ENCODE data around the gene ADARB2.

ADARB2 gene

GRCh38 chr10:1595726-1596125 lies 141.6 kb downstream of the ADARB2 start:
- no peak for DNase-seq (ENCODE audit: low spot score)

- no peak for DNase-seq (ENCODE audit: low spot score)
Observed at GRCh38 chr10:1595242-1595600, 142.1 kb downstream of the ADARB2 start.

GRCh38 chr10:1594372-1595241 lies 142.7 kb downstream of the ADARB2 start:
- DNase-seq (ENCODE audit: low spot score), result no peak

GRCh38 chr10:1591742-1592141 lies 145.6 kb downstream of the ADARB2 start:
- DNase-seq (ENCODE audit: low spot score), result no peak

- DNase-seq (ENCODE audit: low spot score), result no peak
Observed at GRCh38 chr10:1591045-1591444, 146.3 kb downstream of the ADARB2 start.

- no peak for DNase-seq (ENCODE audit: low spot score)
Observed at GRCh38 chr10:1589257-1589656, 148.1 kb downstream of the ADARB2 start.

- no peak for DNase-seq (ENCODE audit: low spot score)
Observed at GRCh38 chr10:1582739-1583138, 154.6 kb downstream of the ADARB2 start.

- no peak for DNase-seq (ENCODE audit: low spot score)
Observed at GRCh38 chr10:1581189-1581588, 156.1 kb downstream of the ADARB2 start.

GRCh38 chr10:1579671-1580070 lies 157.7 kb downstream of the ADARB2 start:
- DNase-seq (ENCODE audit: low spot score), result no peak

- DNase-seq (ENCODE audit: low spot score), result no peak
Observed at GRCh38 chr10:1579141-1579491, 158.2 kb downstream of the ADARB2 start.

- no peak for DNase-seq (ENCODE audit: low spot score)
Observed at GRCh38 chr10:1578392-1579140, 158.8 kb downstream of the ADARB2 start.

GRCh38 chr10:1577945-1578344 lies 159.4 kb downstream of the ADARB2 start:
- DNase-seq (ENCODE audit: low spot score), result no peak

- no peak for DNase-seq (ENCODE audit: low spot score)
Observed at GRCh38 chr10:1577373-1577770, 160.0 kb downstream of the ADARB2 start.

- no peak for DNase-seq (ENCODE audit: low spot score)
Observed at GRCh38 chr10:1576467-1577372, 160.6 kb downstream of the ADARB2 start.

GRCh38 chr10:1575481-1576244 lies 161.7 kb downstream of the ADARB2 start:
- no peak for DNase-seq (ENCODE audit: low spot score)

- DNase-seq (ENCODE audit: low spot score), result no peak
Observed at GRCh38 chr10:1574719-1575118, 162.6 kb downstream of the ADARB2 start.

GRCh38 chr10:1573981-1574380 lies 163.3 kb downstream of the ADARB2 start:
- no peak for DNase-seq (ENCODE audit: low spot score)

- no peak for DNase-seq (ENCODE audit: low spot score)
Observed at GRCh38 chr10:1573334-1573969, 163.9 kb downstream of the ADARB2 start.

GRCh38 chr10:1572519-1573333 lies 164.6 kb downstream of the ADARB2 start:
- no peak for DNase-seq (ENCODE audit: low spot score)

- DNase-seq (ENCODE audit: low spot score), result no peak
Observed at GRCh38 chr10:1571587-1572237, 165.6 kb downstream of the ADARB2 start.

Measured in ecto neural progenitor cell (in vitro differentiated cells).